Measurements from ENCODE around the gene SNX8.

SNX8 gene

DNA sequence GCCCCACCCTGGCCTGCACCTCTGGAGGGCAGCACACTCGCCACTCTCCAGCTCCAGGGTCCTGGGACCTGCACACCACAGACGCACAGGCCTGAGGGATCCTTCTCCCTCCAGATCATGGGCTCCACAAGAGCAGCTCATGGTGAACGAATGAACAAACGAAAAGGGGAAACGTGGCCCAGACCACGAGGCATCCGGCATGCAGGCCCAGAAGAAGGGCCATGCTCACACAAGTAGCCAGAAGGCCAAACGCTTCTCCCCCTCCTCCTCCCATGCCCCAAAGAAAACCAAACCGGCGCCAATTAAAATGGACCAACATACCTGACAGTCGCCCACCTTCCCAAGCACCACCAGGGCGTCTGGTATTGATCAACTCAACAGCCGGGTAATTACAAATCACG, 111.9 kb downstream of the SNX8 start:
- DNase-seq (ENCODE audit: low read depth) = no peak

All from HS-5 (cell line).